SK-N-SH (cell line): ENCODE results near the gene HES1. TPM values are rescaled to one million over a fixed set of nuclear protein-coding genes. Genes with fewer than 3 reads are reported as not detected.

Source experiments
- CTCF ChIA-PET: fragments of 300-600, 350-600 bp; formaldehyde crosslinking; extraction: SDS; loops from one replicate; lab custom pipeline; 2021; lab: Yijun Ruan, JAX
- POLR2A ChIA-PET: fragments of 350-600 bp; sonication (Branson Sonifier 250); formaldehyde crosslinking; extraction: SDS; loops from one replicate; lab custom pipeline; 2020; ENCODE audit warnings: antibody characterized with exemption, inconsistent platforms; lab: Yijun Ruan, JAX
- DNase-seq: peaks from one replicate; pipeline ENCODE4 v3.0.0; 2012
- H2AFZ ChIP-seq: fragments of 200-600 bp; sonication (generic); 2 replicates; pipeline ENCODE4 v1.8.1; 2016; ENCODE audit warnings: antibody characterized with exemption, mild to moderate bottlenecking, low read depth
- H3F3A ChIP-seq: fragments of 200-600 bp; sonication (generic); replicated peaks from 2 replicates; pipeline ENCODE3; 2016; ENCODE audit warnings: antibody characterized with exemption, mild to moderate bottlenecking; ENCODE audit not compliant: insufficient read depth
- H3K27ac ChIP-seq, 2 experiments: fragments of 200-500 bp in 1 of 2; fragments of 200-600 bp in 1 of 2; sonication (Bioruptor generic) in 1 of 2; sonication (generic), shearing (Covaris generic) in 1 of 2; 2 replicates each; pipeline versions ENCODE4 v1.5.1 to v1.6.1; 2014 to 2016; ENCODE audit warnings: low read depth in 2 of 2, inconsistent platforms in 1 of 2, low read length in 1 of 2, mild to moderate bottlenecking in 1 of 2, mixed read lengths in 1 of 2
- H3K27me3 ChIP-seq: fragments of 200-600 bp; sonication (generic), shearing (Covaris generic); 2 replicates; pipeline ENCODE4 v1.6.1; 2016; ENCODE audit warnings: mixed run types; ENCODE audit not compliant: insufficient read depth
- H3K36me3 ChIP-seq, 2 experiments: fragments of 200-500 bp in 1 of 2; fragments of 200-600 bp in 1 of 2; sonication (Bioruptor generic) in 1 of 2; sonication (generic) in 1 of 2; replicated peaks in 1 of 2; 2 replicates each; pipeline versions ENCODE3 to v1.5.1; 2014 to 2016; ENCODE audit warnings: low read length in 1 of 2, mild to moderate bottlenecking in 1 of 2; ENCODE audit not compliant: insufficient read depth in 2 of 2, control insufficient read depth in 1 of 2
- H3K4me1 ChIP-seq, 2 experiments: fragments of 200-500 bp in 1 of 2; fragments of 200-600 bp in 1 of 2; sonication (Bioruptor generic) in 1 of 2; sonication (generic), shearing (Covaris generic) in 1 of 2; 2 replicates each; pipeline versions ENCODE4 v1.5.1 to v1.6.1; 2014 to 2016; ENCODE audit warnings: low read depth in 1 of 2, low read length in 1 of 2, mixed run types in 1 of 2; ENCODE audit not compliant: insufficient read depth in 2 of 2, control insufficient read depth in 1 of 2
- H3K4me2 ChIP-seq: fragments of 200-600 bp; sonication (generic), shearing (Covaris generic); 2 replicates; pipeline ENCODE4 v1.6.1; 2017; ENCODE audit warnings: mixed run types
- H3K4me3 ChIP-seq, 2 experiments: fragments of 200-500 bp in 1 of 2; fragments of 200-600 bp in 1 of 2; sonication (Bioruptor generic) in 1 of 2; sonication (generic), shearing (Covaris generic) in 1 of 2; 2 replicates each; pipeline versions ENCODE4 v1.5.1 to v1.8.1; 2014 to 2016; ENCODE audit warnings: low read depth in 2 of 2, inconsistent platforms in 1 of 2, low read length in 1 of 2, mild to moderate bottlenecking in 1 of 2, mixed read lengths in 1 of 2, moderate library complexity in 1 of 2
- H3K79me2 ChIP-seq: fragments of 200-600 bp; sonication (generic); 2 replicates; pipeline ENCODE4 v1.8.1; 2017; ENCODE audit warnings: mild to moderate bottlenecking; ENCODE audit not compliant: insufficient read depth
- H3K9ac ChIP-seq: fragments of 200-600 bp; sonication (generic); 2 replicates; pipeline ENCODE4 v1.6.1; 2017; ENCODE audit warnings: mixed run types
- H3K9me2 ChIP-seq: fragments of 200-600 bp; sonication (generic); 2 replicates; pipeline ENCODE4 v1.6.1; 2017; ENCODE audit warnings: mixed run types
- H3K9me3 ChIP-seq: fragments of 200-600 bp; sonication (generic); 2 replicates; pipeline ENCODE4 v1.6.1; 2017; ENCODE audit warnings: mixed run types, mild to moderate bottlenecking, moderate library complexity
- H4K20me1 ChIP-seq: fragments of 200-600 bp; sonication (generic); 2 replicates; pipeline ENCODE4 v1.6.1; 2017; ENCODE audit warnings: mild to moderate bottlenecking, mixed run types; ENCODE audit not compliant: insufficient read depth
- EP300 ChIP-seq, 2 experiments: IDR thresholded peaks; 2 replicates each; pipeline versions ENCODE4 v1.4.0 to v1.6.1; 2012; ENCODE audit warnings: borderline replicate concordance in 1 of 2, low read depth in 1 of 2, low read length in 1 of 2
- FOXJ3 ChIP-seq: sonication (generic); formaldehyde crosslinking; IDR thresholded peaks from 2 replicates; pipeline ENCODE4 v1.5.1; 2020; ENCODE audit warnings: mild to moderate bottlenecking, missing genetic modification reagents
- JUND ChIP-seq: IDR thresholded peaks from 2 replicates; pipeline ENCODE4 v1.4.0; 2012
- NRF1 ChIP-seq: IDR thresholded peaks from 2 replicates; pipeline ENCODE4 v1.6.1; 2012; ENCODE audit warnings: low read depth, mild to moderate bottlenecking, low read length
- POLR2AphosphoS5 ChIP-seq: IDR thresholded peaks from 2 replicates; pipeline ENCODE4 v1.6.1; 2012; ENCODE audit warnings: low read depth, low read length
- RFX5 ChIP-seq: IDR thresholded peaks from 2 replicates; pipeline ENCODE4 v1.6.1; 2012; ENCODE audit warnings: mild to moderate bottlenecking, improper control_type of control experiment, low read length
- RXRA ChIP-seq: IDR thresholded peaks from 2 replicates; pipeline ENCODE4 v1.4.0; 2012; ENCODE audit warnings: low read depth, mild to moderate bottlenecking, borderline replicate concordance
- TAF1 ChIP-seq: IDR thresholded peaks from 2 replicates; pipeline ENCODE4 v1.6.1; 2012; ENCODE audit warnings: low read depth, mild to moderate bottlenecking, low read length, moderate library complexity, borderline replicate concordance
- TCF12 ChIP-seq: IDR thresholded peaks from 2 replicates; pipeline ENCODE4 v1.4.0; 2012
- TEAD4 ChIP-seq: IDR thresholded peaks from 2 replicates; pipeline ENCODE4 v1.4.0; 2012; ENCODE audit warnings: mild to moderate bottlenecking, borderline replicate concordance; ENCODE audit not compliant: insufficient read depth
- WGBS: methylation state at CpG from one replicate; pipeline ENCODE4 v1.1.6; 2017; ENCODE audit warnings: low lambda C conversion rate; 5-methylcytosine and 5-hydroxymethylcytosine counted together
- polyA plus RNA-seq, 3 experiments: library from polyadenylated mRNA; depleted of rRNA; stranded (reverse); fragments of >200 nt; gene quantifications; 2 replicates each; pipeline ENCODE4 v1.2.3, GENCODE V29; 2012
- TF ChIP-seq, protein P1 (sequence below): fragments of 150-350 bp; IDR thresholded peaks from 2 replicates; pipeline ENCODE4 v1.6.1; 2017; ENCODE audit warnings: antibody characterized with exemption, low read length, low read depth, borderline replicate concordance
- TF ChIP-seq, protein P2 (sequence below): IDR thresholded peaks from 2 replicates; pipeline ENCODE4 v1.4.0; 2012; ENCODE audit warnings: low read depth
- TF ChIP-seq, protein P3 (sequence below): IDR thresholded peaks from 2 replicates; pipeline ENCODE4 v1.4.0; 2012; ENCODE audit warnings: low read depth, borderline replicate concordance
- TF ChIP-seq, protein P4 (sequence below): IDR thresholded peaks from 2 replicates; pipeline ENCODE4 v1.6.1; 2012; ENCODE audit warnings: mild to moderate bottlenecking, low read depth, low read length, moderate library complexity
- TF ChIP-seq, protein P5 (sequence below): fragments of 200-600 bp; sonication (generic); IDR thresholded peaks from 2 replicates; pipeline ENCODE4 v1.6.1; 2017; ENCODE audit warnings: antibody characterized with exemption, mild to moderate bottlenecking, moderate library complexity

The HES1 gene
- polyA plus RNA-seq, 1 of the 3 experiments (the other 2 are of a cell fraction), result 225 TPM

DNA sequence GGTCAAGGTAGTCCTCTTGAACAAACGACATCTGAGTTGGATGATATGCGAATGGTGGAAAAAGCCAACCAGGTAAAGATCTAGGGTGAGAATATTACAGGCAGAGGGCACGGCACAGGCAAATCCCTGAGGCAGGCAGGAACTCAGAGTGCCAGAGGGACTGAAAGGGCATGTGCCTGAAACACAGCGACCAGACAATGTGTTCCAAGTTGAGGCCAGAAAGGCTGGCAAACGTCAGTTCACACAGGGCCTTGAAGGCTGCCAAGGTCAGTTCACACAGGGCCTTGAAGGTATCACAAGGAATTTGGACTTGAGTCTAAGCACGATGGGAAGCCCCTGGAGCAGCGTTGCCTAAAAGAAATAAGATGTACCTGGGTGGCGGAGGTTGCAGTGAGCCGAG lies 20.1 kb downstream of the HES1 start:
- POLR2A ChIA-PET, result no interaction called here
- Histone ChIP-seq H3K79me2 (no peaks in the 10 kb centered on the region), H3F3A (no peaks in the 10 kb centered on the region), H4K20me1 (no peaks in the 10 kb centered on the region), H2AFZ (no peak overlapping the region), H3K4me2 (no peak overlapping the region), H3K4me3 (no peak overlapping the region), H3K27me3 (no peaks in the 10 kb centered on the region; the same call in none of the 2 replicates), H3K4me1 (no peaks in the 10 kb centered on the region; a peak in 1 of 4 replicates), H3K27ac (no peak overlapping the region), H3K36me3 (no peaks in the 10 kb centered on the region), H3K9me2 (no peaks in the 10 kb centered on the region), H3K9me3 (no peaks in the 10 kb centered on the region), H3K9ac (no peak overlapping the region)
- CTCF ChIA-PET, result interaction anchor here (1.0 to 1.3 kb wide), 2 partner anchors 160 to 375 kb away, joined by 4 to 5 read pairs; no protein-coding TSS in a partner anchor
- DNase-seq, result no peak
- 79% methylated on average over 8 of the region's 9 CpGs for WGBS
- no peak for TF ChIP-seq RFX5
- TF ChIP-seq TCF12, result no peak
- TF ChIP-seq, protein P1, sequence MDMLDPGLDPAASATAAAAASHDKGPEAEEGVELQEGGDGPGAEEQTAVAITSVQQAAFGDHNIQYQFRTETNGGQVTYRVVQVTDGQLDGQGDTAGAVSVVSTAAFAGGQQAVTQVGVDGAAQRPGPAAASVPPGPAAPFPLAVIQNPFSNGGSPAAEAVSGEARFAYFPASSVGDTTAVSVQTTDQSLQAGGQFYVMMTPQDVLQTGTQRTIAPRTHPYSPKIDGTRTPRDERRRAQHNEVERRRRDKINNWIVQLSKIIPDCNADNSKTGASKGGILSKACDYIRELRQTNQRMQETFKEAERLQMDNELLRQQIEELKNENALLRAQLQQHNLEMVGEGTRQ, result no peak
- no peak for TF ChIP-seq TAF1
- no peak for TF ChIP-seq NRF1
- TF ChIP-seq RXRA, result no peak
- no peak for TF ChIP-seq POLR2AphosphoS5
- TF ChIP-seq, protein P2, sequence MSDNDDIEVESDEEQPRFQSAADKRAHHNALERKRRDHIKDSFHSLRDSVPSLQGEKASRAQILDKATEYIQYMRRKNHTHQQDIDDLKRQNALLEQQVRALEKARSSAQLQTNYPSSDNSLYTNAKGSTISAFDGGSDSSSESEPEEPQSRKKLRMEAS, result no peak

DNA sequence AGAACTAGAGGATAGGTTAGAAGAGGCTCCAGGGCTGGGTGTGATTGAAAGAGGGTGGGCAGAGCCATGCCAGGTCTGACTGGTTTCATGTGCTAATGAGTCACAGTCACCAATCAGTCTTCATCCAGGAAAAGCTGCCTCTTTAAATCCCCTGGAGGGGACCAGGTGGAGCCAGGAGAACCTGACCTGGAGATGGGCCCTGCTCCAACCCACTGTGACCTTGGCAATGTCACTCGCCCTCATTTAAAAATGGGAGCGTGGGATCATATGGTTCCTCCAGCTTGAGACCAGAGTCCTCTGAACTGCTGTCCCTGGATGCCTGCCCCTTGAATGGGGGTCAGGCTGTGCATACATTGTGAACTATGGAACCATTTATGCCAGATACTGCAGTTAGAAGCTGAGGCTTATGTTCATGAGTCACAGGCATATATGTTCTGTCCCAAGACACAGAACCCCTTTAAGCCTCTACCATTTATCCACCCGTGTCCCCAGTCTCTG lies 23.0 kb downstream of the HES1 start:
- Histone ChIP-seq H3K36me3 (no peaks in the 10 kb centered on the region), H3F3A (no peaks in the 10 kb centered on the region), H3K27me3 (peaks cover 11% of the 10 kb centered on the region), H3K4me3 (no peak overlapping the region), H4K20me1 (no peaks in the 10 kb centered on the region), H3K4me1 (no peaks in the 10 kb centered on the region; a peak in 1 of 4 replicates), H3K9me2 (no peaks in the 10 kb centered on the region), H3K4me2 (no peak overlapping the region), H3K9me3 (no peaks in the 10 kb centered on the region), H3K79me2 (no peaks in the 10 kb centered on the region), H2AFZ (no peak overlapping the region), H3K27ac (no peak overlapping the region), H3K9ac (no peak overlapping the region)
- CTCF ChIA-PET, result interaction anchor here (0.9 kb wide), 5 partner anchors 8 to 157 kb away, joined by 3 to 4 read pairs (median 3); no protein-coding TSS in a partner anchor
- TF ChIP-seq EP300 (IDR thresholded peaks at IDR 0.05; ENCODE audit: borderline replicate concordance in 1 of 2, low read depth in 1 of 2, low read length in 1 of 2) (no peak), TEAD4 (no peak), JUND (no peak), FOXJ3 (CRISPR knock-in tag) (no peak)
- TF ChIP-seq, protein P3, sequence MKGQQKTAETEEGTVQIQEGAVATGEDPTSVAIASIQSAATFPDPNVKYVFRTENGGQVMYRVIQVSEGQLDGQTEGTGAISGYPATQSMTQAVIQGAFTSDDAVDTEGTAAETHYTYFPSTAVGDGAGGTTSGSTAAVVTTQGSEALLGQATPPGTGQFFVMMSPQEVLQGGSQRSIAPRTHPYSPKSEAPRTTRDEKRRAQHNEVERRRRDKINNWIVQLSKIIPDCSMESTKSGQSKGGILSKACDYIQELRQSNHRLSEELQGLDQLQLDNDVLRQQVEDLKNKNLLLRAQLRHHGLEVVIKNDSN, result no peak
- TF ChIP-seq, protein P4, sequence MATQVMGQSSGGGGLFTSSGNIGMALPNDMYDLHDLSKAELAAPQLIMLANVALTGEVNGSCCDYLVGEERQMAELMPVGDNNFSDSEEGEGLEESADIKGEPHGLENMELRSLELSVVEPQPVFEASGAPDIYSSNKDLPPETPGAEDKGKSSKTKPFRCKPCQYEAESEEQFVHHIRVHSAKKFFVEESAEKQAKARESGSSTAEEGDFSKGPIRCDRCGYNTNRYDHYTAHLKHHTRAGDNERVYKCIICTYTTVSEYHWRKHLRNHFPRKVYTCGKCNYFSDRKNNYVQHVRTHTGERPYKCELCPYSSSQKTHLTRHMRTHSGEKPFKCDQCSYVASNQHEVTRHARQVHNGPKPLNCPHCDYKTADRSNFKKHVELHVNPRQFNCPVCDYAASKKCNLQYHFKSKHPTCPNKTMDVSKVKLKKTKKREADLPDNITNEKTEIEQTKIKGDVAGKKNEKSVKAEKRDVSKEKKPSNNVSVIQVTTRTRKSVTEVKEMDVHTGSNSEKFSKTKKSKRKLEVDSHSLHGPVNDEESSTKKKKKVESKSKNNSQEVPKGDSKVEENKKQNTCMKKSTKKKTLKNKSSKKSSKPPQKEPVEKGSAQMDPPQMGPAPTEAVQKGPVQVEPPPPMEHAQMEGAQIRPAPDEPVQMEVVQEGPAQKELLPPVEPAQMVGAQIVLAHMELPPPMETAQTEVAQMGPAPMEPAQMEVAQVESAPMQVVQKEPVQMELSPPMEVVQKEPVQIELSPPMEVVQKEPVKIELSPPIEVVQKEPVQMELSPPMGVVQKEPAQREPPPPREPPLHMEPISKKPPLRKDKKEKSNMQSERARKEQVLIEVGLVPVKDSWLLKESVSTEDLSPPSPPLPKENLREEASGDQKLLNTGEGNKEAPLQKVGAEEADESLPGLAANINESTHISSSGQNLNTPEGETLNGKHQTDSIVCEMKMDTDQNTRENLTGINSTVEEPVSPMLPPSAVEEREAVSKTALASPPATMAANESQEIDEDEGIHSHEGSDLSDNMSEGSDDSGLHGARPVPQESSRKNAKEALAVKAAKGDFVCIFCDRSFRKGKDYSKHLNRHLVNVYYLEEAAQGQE, result no peak
- TF ChIP-seq, protein P5, sequence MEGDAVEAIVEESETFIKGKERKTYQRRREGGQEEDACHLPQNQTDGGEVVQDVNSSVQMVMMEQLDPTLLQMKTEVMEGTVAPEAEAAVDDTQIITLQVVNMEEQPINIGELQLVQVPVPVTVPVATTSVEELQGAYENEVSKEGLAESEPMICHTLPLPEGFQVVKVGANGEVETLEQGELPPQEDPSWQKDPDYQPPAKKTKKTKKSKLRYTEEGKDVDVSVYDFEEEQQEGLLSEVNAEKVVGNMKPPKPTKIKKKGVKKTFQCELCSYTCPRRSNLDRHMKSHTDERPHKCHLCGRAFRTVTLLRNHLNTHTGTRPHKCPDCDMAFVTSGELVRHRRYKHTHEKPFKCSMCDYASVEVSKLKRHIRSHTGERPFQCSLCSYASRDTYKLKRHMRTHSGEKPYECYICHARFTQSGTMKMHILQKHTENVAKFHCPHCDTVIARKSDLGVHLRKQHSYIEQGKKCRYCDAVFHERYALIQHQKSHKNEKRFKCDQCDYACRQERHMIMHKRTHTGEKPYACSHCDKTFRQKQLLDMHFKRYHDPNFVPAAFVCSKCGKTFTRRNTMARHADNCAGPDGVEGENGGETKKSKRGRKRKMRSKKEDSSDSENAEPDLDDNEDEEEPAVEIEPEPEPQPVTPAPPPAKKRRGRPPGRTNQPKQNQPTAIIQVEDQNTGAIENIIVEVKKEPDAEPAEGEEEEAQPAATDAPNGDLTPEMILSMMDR, result no peak
- no peak for DNase-seq
- POLR2A ChIA-PET, result no interaction called here
- 81% methylated on average over 3 of the region's 3 CpGs for WGBS
